ENCODE results near the gene C18orf63.

The C18orf63 gene

DNA sequence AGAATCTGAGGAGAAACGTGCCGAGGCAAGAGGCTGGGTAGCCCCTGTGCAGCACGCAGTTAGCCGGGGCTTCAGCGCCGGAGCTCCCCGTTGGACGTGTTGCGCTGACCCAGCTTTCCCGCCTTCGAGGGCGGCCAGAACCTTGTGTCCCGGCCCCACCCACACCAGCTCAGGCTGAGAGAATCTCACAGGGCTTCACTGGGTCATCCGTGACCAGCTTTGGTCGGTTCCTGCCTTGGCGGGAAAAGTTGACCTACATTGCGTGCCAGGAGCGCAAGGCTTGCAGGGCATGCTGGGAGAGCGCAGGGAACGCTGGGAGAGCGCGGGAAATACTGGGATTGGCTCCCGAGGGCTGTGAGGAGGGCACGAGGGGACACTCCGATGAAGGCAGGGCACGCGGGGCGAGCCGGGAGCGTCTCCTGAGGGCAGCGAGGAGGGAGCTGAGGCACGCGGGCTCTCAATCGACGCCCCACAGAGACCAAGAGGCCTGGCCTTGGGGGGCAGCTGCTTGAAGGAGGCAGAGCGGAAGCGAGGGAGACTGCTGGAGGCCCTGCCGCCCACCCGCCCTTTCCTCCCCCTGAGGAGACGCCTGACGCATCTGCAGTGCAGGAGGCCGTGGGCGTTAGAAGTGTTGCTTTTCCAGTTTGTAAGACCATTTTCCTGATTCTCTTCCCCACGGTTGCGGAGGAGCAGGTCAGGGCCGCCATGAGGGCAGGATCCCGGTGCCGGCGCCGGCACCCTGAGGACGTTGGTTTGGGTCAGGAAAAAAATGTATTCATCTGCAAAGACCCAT is at the start of gene C18orf63:
C18orf63 (plus strand) TSS at position 376 of the 793 bp plus-strand sequence. CDS start 2,027 bp downstream, outside the sequence.
- intact Hi-C loops (cut with DNase I; ENCODE audit: low total_unique reads) = no loop called here
- DNase-seq = no peak

DNA sequence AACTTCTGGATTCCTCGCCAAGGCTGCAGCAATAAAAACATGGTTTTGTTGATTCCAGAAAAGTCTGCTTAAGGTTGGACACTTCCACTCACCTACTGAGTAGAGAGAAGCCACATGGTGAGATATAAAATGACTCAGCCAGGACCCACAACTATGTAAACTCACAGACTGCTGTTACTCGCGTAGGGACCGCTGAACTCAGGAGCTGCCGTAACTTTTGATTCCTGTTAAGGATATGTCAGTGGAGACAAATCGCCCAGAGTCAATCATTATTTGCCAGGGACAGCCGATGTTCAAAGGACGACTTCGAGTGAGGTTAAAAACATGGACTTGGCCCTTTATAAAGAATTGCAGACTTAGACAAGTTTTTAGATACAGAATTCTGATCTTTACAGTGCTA is 49.5 kb upstream of the C18orf63 start:
- intact Hi-C loops (cut with DNase I; ENCODE audit: low total_unique reads) = no loop called here
- no peak for DNase-seq
- no peak overlapping the region for H3K27ac ChIP-seq
- TF ChIP-seq, protein P1, sequence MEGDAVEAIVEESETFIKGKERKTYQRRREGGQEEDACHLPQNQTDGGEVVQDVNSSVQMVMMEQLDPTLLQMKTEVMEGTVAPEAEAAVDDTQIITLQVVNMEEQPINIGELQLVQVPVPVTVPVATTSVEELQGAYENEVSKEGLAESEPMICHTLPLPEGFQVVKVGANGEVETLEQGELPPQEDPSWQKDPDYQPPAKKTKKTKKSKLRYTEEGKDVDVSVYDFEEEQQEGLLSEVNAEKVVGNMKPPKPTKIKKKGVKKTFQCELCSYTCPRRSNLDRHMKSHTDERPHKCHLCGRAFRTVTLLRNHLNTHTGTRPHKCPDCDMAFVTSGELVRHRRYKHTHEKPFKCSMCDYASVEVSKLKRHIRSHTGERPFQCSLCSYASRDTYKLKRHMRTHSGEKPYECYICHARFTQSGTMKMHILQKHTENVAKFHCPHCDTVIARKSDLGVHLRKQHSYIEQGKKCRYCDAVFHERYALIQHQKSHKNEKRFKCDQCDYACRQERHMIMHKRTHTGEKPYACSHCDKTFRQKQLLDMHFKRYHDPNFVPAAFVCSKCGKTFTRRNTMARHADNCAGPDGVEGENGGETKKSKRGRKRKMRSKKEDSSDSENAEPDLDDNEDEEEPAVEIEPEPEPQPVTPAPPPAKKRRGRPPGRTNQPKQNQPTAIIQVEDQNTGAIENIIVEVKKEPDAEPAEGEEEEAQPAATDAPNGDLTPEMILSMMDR (IDR thresholded peaks at IDR 0.05) = no peak
- H3K36me3 ChIP-seq = peaks cover 8 to 17% (median 14%) of the 10 kb centered on the region in 3 donors
- no peaks in the 10 kb centered on the region for H3K4me1 ChIP-seq
- H3K4me3 ChIP-seq = no peak overlapping the region
- no peaks in the 10 kb centered on the region for H3K9me3 ChIP-seq
- no peaks in the 10 kb centered on the region for H3K27me3 ChIP-seq

More for the DNA sequence above, at the start of gene C18orf63:
- Histone ChIP-seq H3K9me3 (no peaks in the 10 kb centered on the region), H3K4me3 (no peak within 1 kb of the TSS), H3K27ac (no peak within 1 kb of the TSS), H3K4me1 (no peaks in the 10 kb centered on the region), H3K27me3 (no peaks in the 10 kb centered on the region), H3K36me3 (no peaks in the 10 kb centered on the region)
- TF ChIP-seq, protein P1 (IDR thresholded peaks at IDR 0.05) = no peak

DNA sequence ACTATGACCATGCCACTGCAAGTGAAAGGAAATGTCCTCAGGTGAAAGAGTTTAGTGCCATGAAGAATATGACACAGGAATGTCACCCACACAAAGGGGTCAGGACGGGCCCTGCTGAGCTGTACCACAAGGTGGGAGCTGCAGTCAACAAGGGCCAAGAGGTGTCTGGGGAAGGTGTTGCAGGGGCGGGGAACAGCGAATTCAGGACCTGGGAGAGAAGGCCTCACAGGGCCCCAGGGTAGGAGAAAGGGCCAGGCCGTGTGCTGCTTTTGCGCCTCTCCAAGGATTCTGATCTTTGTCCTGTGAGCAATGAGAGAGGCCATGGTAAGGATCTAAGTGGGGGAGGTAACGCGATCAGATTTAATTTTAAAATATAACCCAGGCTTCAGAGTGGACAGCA is 47.5 kb upstream of the C18orf63 start:
- Histone ChIP-seq H3K9me3 (no peaks in the 10 kb centered on the region), H3K27me3 (no peaks in the 10 kb centered on the region), H3K4me3 (no peak overlapping the region), H3K27ac (no peak overlapping the region), H3K4me1 (no peaks in the 10 kb centered on the region), H3K36me3 (peaks cover 0 to under 1% (median 0%) of the 10 kb centered on the region in 3 donors)
- TF ChIP-seq, protein P1 (IDR thresholded peaks at IDR 0.05) = no peak
- no peak for DNase-seq
- intact Hi-C loops (cut with DNase I; ENCODE audit: low total_unique reads) = no loop called here

DNA sequence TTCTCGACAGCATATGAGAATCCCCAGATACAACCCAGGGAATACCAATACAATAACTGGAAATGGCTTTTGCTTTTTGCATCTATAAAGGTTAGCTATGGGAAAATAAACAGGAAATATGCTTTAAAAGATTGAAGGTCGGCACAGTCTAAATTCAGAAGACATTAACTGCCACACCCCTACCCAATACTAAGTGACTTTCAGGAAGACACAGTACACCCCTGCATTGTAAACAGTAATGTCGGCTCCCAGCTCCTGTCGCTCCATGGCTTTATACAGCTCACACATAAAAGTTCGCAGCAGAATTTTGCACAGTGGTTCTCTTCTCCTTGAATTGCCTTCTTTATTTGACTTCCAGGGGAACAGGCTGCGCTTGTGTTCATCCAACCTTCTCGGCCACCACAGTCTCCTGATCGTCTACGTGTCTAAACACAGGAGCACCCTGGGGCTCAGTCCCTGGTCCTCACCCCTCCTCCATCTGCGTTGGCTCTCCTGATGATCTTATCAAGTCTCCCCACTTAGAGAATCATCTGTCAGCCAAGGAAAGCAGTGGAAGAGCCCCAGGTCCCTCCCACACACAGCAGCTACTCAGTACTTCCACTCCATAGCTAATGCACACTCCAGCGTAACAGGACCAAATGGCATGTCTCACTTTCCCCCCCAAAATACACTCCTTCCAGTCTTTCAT is 46.6 kb upstream of the C18orf63 start:
- DNase-seq = no peak
- intact Hi-C loops (cut with DNase I; ENCODE audit: low total_unique reads) = no loop called here
- Histone ChIP-seq H3K27ac (no peak overlapping the region), H3K4me3 (no peak overlapping the region), H3K9me3 (no peaks in the 10 kb centered on the region), H3K36me3 (no peaks in the 10 kb centered on the region), H3K4me1 (peaks cover 0 to 5% (median 0%) of the 10 kb centered on the region in 4 donors), H3K27me3 (no peaks in the 10 kb centered on the region)
- TF ChIP-seq, protein P1 (IDR thresholded peaks at IDR 0.05) = no peak

DNA sequence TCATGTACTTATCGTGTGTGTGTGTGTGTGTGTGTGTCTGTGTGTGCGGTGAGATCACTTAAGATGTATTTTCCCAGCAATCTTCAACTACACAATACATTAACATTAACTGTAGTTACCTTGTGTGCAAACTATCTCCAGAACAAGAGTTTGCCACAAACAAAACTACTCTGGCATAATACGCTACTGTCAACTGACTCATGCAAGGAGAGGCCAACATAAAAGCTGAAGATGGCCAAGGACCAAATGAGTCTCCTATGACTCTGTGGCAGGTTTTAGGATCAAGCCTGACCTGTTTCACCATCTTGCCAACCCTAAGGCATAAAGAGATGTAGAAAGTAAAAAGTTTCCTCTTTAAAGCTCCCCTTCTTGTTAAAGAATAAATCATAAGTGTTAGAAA is 44.0 kb upstream of the C18orf63 start:
- H3K27me3 ChIP-seq = no peaks in the 10 kb centered on the region
- no peak overlapping the region for H3K4me3 ChIP-seq
- H3K36me3 ChIP-seq = peaks cover 0 to 5% (median 0%) of the 10 kb centered on the region in 3 donors
- intact Hi-C loops (cut with DNase I; ENCODE audit: low total_unique reads) = no loop called here
- no peak for DNase-seq
- H3K9me3 ChIP-seq = no peaks in the 10 kb centered on the region
- no peak overlapping the region for H3K27ac ChIP-seq
- TF ChIP-seq, protein P1 (IDR thresholded peaks at IDR 0.05) = no peak
- peaks cover 0 to 5% (median 0%) of the 10 kb centered on the region in 4 donors for H3K4me1 ChIP-seq
